ENCODE data around the gene POMT2. TPM values are rescaled to one million over a fixed set of nuclear protein-coding genes. Genes with fewer than 3 reads are reported as not detected.

POMT2 gene
- total RNA-seq, 2 experiments from 2014 or later, result 7.6 to 8.2 TPM

GRCh38 chr14:77260631-77261030, 60.1 kb downstream of the POMT2 start:
- Mint-ChIP-seq H3K4me3 (no peak overlapping the region), H3K9me3 (no peaks in the 10 kb centered on the region), H3K27ac (no peak overlapping the region), H3K4me1 (ENCODE audit: low read depth) (no peaks in the 10 kb centered on the region), H3K27me3 (peaks cover 36% of the 10 kb centered on the region), H3K36me3 (ENCODE audit: low read depth) (no peaks in the 10 kb centered on the region)
- peaks cover 0 to 2% of the 10 kb centered on the region in 2 experiments for H3K27me3 ChIP-seq (ENCODE audit: control insufficient read depth in 1 of 2, insufficient read depth in 2 of 2, low read length in 2 of 2)
- H3K9me3 ChIP-seq (ENCODE audit: control insufficient read depth in 1 of 2, insufficient read depth in 1 of 2, low read length in 2 of 2), result no peaks in the 10 kb centered on the region
- intact Hi-C loops (cut with DNase I, micrococcal nuclease), result no loop called here
- no peak for DNase-seq
- no peak overlapping the region for H3K27ac ChIP-seq (ENCODE audit: low read depth in 1 of 2, low read length in 2 of 2)
- CTCF ChIA-PET, result no interaction called here
- POLR2A ChIA-PET, result no interaction called here
- no peaks in the 10 kb centered on the region for H3K4me1 ChIP-seq (ENCODE audit: insufficient read depth, low read length)
- ATAC-seq (ENCODE audit: poor library complexity), result no peak
- no peak overlapping the region for H3K4me3 ChIP-seq (ENCODE audit: low read length)
- no peak for TF ChIP-seq CTCF (IDR thresholded peaks at IDR 0.05)
- no peaks in the 10 kb centered on the region for H3K36me3 ChIP-seq (ENCODE audit: insufficient read depth, low read length)

GRCh38 chr14:77260199-77260598, 60.5 kb downstream of the POMT2 start:
- POLR2A ChIA-PET, result no interaction called here
- Mint-ChIP-seq H3K27me3 (peaks cover 38% of the 10 kb centered on the region), H3K4me3 (no peak overlapping the region), H3K4me1 (ENCODE audit: low read depth) (no peaks in the 10 kb centered on the region), H3K36me3 (ENCODE audit: low read depth) (no peaks in the 10 kb centered on the region), H3K27ac (no peak overlapping the region), H3K9me3 (no peaks in the 10 kb centered on the region)
- no peak overlapping the region for H3K4me3 ChIP-seq (ENCODE audit: low read length)
- intact Hi-C loops (cut with DNase I, micrococcal nuclease), result no loop called here
- H3K27ac ChIP-seq (ENCODE audit: low read depth in 1 of 2, low read length in 2 of 2), result no peak overlapping the region
- H3K4me1 ChIP-seq (ENCODE audit: insufficient read depth, low read length), result no peaks in the 10 kb centered on the region
- H3K9me3 ChIP-seq (ENCODE audit: control insufficient read depth in 1 of 2, insufficient read depth in 1 of 2, low read length in 2 of 2), result no peaks in the 10 kb centered on the region
- no peak for DNase-seq
- no peak for TF ChIP-seq CTCF (IDR thresholded peaks at IDR 0.05)
- ATAC-seq (ENCODE audit: poor library complexity), result no peak
- CTCF ChIA-PET, result no interaction called here
- peaks cover 0 to 2% of the 10 kb centered on the region in 2 experiments for H3K27me3 ChIP-seq (ENCODE audit: control insufficient read depth in 1 of 2, insufficient read depth in 2 of 2, low read length in 2 of 2)
- H3K36me3 ChIP-seq (ENCODE audit: insufficient read depth, low read length), result no peaks in the 10 kb centered on the region

- ATAC-seq (ENCODE audit: poor library complexity), result no peak
- ChIA-PET CTCF (no interaction called here), POLR2A (no interaction called here)
- intact Hi-C loops (cut with DNase I, micrococcal nuclease), result no loop called here
- Mint-ChIP-seq H3K36me3 (ENCODE audit: low read depth) (no peaks in the 10 kb centered on the region), H3K4me3 (no peak overlapping the region), H3K27me3 (peaks cover 38% of the 10 kb centered on the region), H3K27ac (no peak overlapping the region), H3K9me3 (no peaks in the 10 kb centered on the region), H3K4me1 (ENCODE audit: low read depth) (no peaks in the 10 kb centered on the region)
- Histone ChIP-seq H3K27me3 (ENCODE audit: control insufficient read depth in 1 of 2, insufficient read depth in 2 of 2, low read length in 2 of 2) (peaks cover 0 to 2% of the 10 kb centered on the region in 2 experiments), H3K27ac (ENCODE audit: low read depth in 1 of 2, low read length in 2 of 2) (no peak overlapping the region), H3K36me3 (ENCODE audit: insufficient read depth, low read length) (no peaks in the 10 kb centered on the region), H3K9me3 (ENCODE audit: control insufficient read depth in 1 of 2, insufficient read depth in 1 of 2, low read length in 2 of 2) (no peaks in the 10 kb centered on the region), H3K4me3 (ENCODE audit: low read length) (no peak overlapping the region), H3K4me1 (ENCODE audit: insufficient read depth, low read length) (no peaks in the 10 kb centered on the region)
- DNase-seq, result no peak
- no peak for TF ChIP-seq CTCF (IDR thresholded peaks at IDR 0.05)
Measured at GRCh38 chr14:77259025-77259715, 61.5 kb downstream of the POMT2 start.

Measured in CD4-positive, alpha-beta T cell (primary cell).